ENCODE results near the gene OR10J4.

The OR10J4 gene

GRCh38 chr1:159428536-159428935, 3.5 kb upstream of the OR10J4 start:
- TF ChIP-seq SIN3A (IDR thresholded peaks at IDR 0.05; ENCODE audit: borderline replicate concordance, insufficient read depth, low read length) (no peak), REST (IDR thresholded peaks at IDR 0.05; ENCODE audit: insufficient read depth in 1 of 2, low read depth in 2 of 2, low read length in 2 of 2) (no peak), POLR2AphosphoS5 (IDR thresholded peaks at IDR 0.05; ENCODE audit: low read depth, low read length) (no peak), FOXP2 (optimal IDR thresholded peaks at IDR 0.05; ENCODE audit: borderline replicate concordance, extremely low read depth, extremely low read length, insufficient read depth) (no peak), TAF1 (IDR thresholded peaks at IDR 0.05; ENCODE audit: borderline replicate concordance, insufficient read depth, low read length) (no peak)

- TF ChIP-seq FOXP2 (optimal IDR thresholded peaks at IDR 0.05; ENCODE audit: borderline replicate concordance, extremely low read depth, extremely low read length, insufficient read depth), result no peak
- TF ChIP-seq TAF1 (IDR thresholded peaks at IDR 0.05; ENCODE audit: borderline replicate concordance, insufficient read depth, low read length), result no peak
- no peak for TF ChIP-seq SIN3A (IDR thresholded peaks at IDR 0.05; ENCODE audit: borderline replicate concordance, insufficient read depth, low read length)
- TF ChIP-seq REST (IDR thresholded peaks at IDR 0.05; ENCODE audit: insufficient read depth in 1 of 2, low read depth in 2 of 2, low read length in 2 of 2), result no peak
- TF ChIP-seq POLR2AphosphoS5 (IDR thresholded peaks at IDR 0.05; ENCODE audit: low read depth, low read length), result no peak
Measured at GRCh38 chr1:159429074-159429861, 2.7 kb upstream of the OR10J4 start.

- TF ChIP-seq FOXP2 (optimal IDR thresholded peaks at IDR 0.05; ENCODE audit: borderline replicate concordance, extremely low read depth, extremely low read length, insufficient read depth), result no peak
- TF ChIP-seq REST (IDR thresholded peaks at IDR 0.05; ENCODE audit: insufficient read depth in 1 of 2, low read depth in 2 of 2, low read length in 2 of 2), result no peak
- TF ChIP-seq SIN3A (IDR thresholded peaks at IDR 0.05; ENCODE audit: borderline replicate concordance, insufficient read depth, low read length), result no peak
Measured at GRCh38 chr1:159430985-159431384, 1.0 kb upstream of the OR10J4 start.

- TF ChIP-seq TAF1 (IDR thresholded peaks at IDR 0.05; ENCODE audit: borderline replicate concordance, insufficient read depth, low read length), result no peak
- TF ChIP-seq REST (IDR thresholded peaks at IDR 0.05; ENCODE audit: insufficient read depth in 1 of 2, low read depth in 2 of 2, low read length in 2 of 2), result no peak
- TF ChIP-seq FOXP2 (optimal IDR thresholded peaks at IDR 0.05; ENCODE audit: borderline replicate concordance, extremely low read depth, extremely low read length, insufficient read depth), result no peak
- no peak for TF ChIP-seq POLR2AphosphoS5 (IDR thresholded peaks at IDR 0.05; ENCODE audit: low read depth, low read length)
- no peak for TF ChIP-seq SIN3A (IDR thresholded peaks at IDR 0.05; ENCODE audit: borderline replicate concordance, insufficient read depth, low read length)
Measured at GRCh38 chr1:159436469-159436868, 4.5 kb downstream of the OR10J4 start.

Measured in PFSK-1 (cell line).